B cell (primary cell): ENCODE data around the gene DGKB.

ENCODE experiments used
- EZH2 ChIP-seq: IDR thresholded peaks from 2 replicates; pipeline ENCODE4 v1.6.1; 2012; ENCODE audit warnings: borderline replicate concordance, low read depth, mild to moderate bottlenecking, moderate library complexity, low read length; ENCODE audit not compliant: insufficient read depth, poor library complexity, severe bottlenecking
- TF ChIP-seq, protein P1 (sequence below): fragments of 200-600 bp; IDR thresholded peaks from one replicate; pipeline ENCODE4 v1.8.0; 2022; ENCODE audit warnings: antibody characterized with exemption, mild to moderate bottlenecking

DNA sequence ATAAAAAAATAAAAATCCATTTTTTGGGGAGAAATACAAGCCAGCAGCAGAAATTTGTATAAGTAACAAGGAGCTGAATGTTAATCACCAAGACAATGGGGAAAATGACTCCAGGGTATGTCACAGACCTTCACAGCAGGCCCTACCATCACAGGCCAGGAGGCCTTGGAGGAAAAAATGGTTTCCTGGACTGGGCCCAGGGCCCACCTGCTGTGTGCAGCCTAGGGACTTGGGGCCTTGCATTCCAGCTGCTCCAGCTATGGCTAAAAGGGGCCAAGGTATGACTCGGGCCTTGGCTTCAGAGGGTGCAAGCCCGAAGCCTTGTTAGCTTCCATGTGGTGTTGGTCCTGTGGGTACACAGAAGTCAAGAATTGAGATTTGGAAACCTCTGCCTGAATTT is 126.3 kb downstream of the DGKB start:
- TF ChIP-seq, protein P1, sequence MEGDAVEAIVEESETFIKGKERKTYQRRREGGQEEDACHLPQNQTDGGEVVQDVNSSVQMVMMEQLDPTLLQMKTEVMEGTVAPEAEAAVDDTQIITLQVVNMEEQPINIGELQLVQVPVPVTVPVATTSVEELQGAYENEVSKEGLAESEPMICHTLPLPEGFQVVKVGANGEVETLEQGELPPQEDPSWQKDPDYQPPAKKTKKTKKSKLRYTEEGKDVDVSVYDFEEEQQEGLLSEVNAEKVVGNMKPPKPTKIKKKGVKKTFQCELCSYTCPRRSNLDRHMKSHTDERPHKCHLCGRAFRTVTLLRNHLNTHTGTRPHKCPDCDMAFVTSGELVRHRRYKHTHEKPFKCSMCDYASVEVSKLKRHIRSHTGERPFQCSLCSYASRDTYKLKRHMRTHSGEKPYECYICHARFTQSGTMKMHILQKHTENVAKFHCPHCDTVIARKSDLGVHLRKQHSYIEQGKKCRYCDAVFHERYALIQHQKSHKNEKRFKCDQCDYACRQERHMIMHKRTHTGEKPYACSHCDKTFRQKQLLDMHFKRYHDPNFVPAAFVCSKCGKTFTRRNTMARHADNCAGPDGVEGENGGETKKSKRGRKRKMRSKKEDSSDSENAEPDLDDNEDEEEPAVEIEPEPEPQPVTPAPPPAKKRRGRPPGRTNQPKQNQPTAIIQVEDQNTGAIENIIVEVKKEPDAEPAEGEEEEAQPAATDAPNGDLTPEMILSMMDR, result no peak
- TF ChIP-seq EZH2, result no peak
